ENCODE measurements around the gene CHAC1.
"Not testable (repeated sequence)": the region's sequence is repeated elsewhere in the genome, so short reads cannot be mapped to it uniquely, and the experiment has no call there.

Gene CHAC1

GRCh38 chr15:40958723-40959122 is 5.5 kb downstream of the CHAC1 start:
- DNase-seq = no peak

- DNase-seq = no peak
Measured at GRCh38 chr15:40959331-40960141, 6.3 kb downstream of the CHAC1 start.

- DNase-seq = no peak
Measured at GRCh38 chr15:40960151-40960885, 7.0 kb downstream of the CHAC1 start.

GRCh38 chr15:40960925-40961324 is 7.7 kb downstream of the CHAC1 start:
- DNase-seq = no peak

- not testable (repeated sequence) for DNase-seq
Measured at GRCh38 chr15:40961740-40962139, 8.5 kb downstream of the CHAC1 start.

- DNase-seq = not testable (repeated sequence)
Measured at GRCh38 chr15:40962317-40962716, 9.0 kb downstream of the CHAC1 start.

GRCh38 chr15:40963201-40963600 is 9.9 kb downstream of the CHAC1 start:
- no peak for DNase-seq

- DNase-seq = no peak
Measured at GRCh38 chr15:40964006-40964405, 10.7 kb downstream of the CHAC1 start.

- DNase-seq = no peak
Measured at GRCh38 chr15:40964634-40965033, 11.4 kb downstream of the CHAC1 start.

- no peak for DNase-seq
Measured at GRCh38 chr15:40968290-40969085, 15.2 kb downstream of the CHAC1 start.

GRCh38 chr15:40969363-40969762 is 16.1 kb downstream of the CHAC1 start:
- no peak for DNase-seq

GRCh38 chr15:40974879-40975278 is 21.6 kb downstream of the CHAC1 start:
- DNase-seq = no peak

GRCh38 chr15:40976819-40977218 is 23.5 kb downstream of the CHAC1 start:
- DNase-seq = no peak

GRCh38 chr15:40978141-40978540 is 24.9 kb downstream of the CHAC1 start:
- DNase-seq = no peak

- no peak for DNase-seq
Measured at GRCh38 chr15:40978562-40978961, 25.3 kb downstream of the CHAC1 start.

GRCh38 chr15:40981186-40981585 is 27.9 kb downstream of the CHAC1 start:
- no peak for DNase-seq

- no peak for DNase-seq
Measured at GRCh38 chr15:40982855-40983254, 29.6 kb downstream of the CHAC1 start.

- no peak for DNase-seq
Measured at GRCh38 chr15:40984406-40984805, 31.1 kb downstream of the CHAC1 start.

GRCh38 chr15:40984964-40985363 is 31.7 kb downstream of the CHAC1 start:
- no peak for DNase-seq

- DNase-seq = no peak
Measured at GRCh38 chr15:40985541-40986330, 32.5 kb downstream of the CHAC1 start.

- no peak for DNase-seq
Measured at GRCh38 chr15:40986820-40987219, 33.5 kb downstream of the CHAC1 start.

- no peak for DNase-seq
Measured at GRCh38 chr15:40988156-40988555, 34.9 kb downstream of the CHAC1 start.

- no peak for DNase-seq
Measured at GRCh38 chr15:40990080-40990479, 36.8 kb downstream of the CHAC1 start.
